Ramos (cell line): Measurements from ENCODE around the gene MYBPH.

Experiments
- in situ Hi-C: fragments of 300-500 bp; cut with MboI; formaldehyde crosslinking; loops from one replicate; pipeline ENCODE4 v1.14.3; 2022; ENCODE audit warnings: low sequenced_read_pairs; ENCODE audit not compliant: unreplicated experiment

MYBPH gene

DNA sequence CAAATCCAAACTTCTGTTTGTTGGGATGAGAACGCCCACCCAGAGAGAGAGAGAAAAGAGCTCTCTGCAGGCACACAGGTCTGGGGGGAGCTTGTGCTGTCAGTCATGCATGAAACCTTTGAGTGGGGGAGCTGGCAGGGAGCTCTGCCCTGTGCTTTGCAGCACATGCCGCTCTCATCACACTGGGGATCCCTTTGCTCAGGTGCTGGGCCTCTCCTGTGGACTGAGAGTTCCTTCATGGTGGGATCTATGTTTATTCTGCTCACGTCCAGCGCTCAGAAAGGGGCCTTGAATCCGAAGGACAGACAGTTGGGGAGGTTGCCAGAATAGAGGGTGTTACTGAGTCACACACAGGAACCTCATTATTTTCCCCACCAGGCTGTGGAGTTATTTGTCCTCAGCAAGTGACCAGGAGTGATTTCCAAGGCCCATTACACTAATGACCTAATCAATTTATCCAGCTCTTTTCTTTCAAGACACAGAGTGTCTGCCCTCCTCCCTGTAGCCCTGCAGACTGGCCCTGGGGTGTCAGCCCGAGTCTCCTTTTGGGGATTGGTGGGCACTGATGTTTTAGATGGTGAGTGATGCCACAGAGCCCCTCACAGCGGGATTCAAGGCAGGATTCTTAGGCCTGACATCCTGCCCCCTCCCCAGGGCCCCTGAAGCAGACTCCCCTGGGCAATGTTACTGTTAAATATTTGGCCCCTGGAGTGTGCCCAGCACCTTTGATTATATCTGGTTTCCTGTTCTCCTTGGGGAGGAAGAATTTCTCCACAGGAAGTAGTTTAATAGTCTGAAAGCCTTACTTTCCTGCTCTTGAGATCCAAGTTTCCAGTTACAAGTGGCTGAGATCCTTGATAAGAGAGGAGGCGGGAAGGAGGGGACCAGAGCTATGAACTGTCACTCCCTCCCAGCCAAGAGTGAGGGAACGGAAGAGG is 22.3 kb downstream of the MYBPH start:
- in situ Hi-C loops: no loop called here

DNA sequence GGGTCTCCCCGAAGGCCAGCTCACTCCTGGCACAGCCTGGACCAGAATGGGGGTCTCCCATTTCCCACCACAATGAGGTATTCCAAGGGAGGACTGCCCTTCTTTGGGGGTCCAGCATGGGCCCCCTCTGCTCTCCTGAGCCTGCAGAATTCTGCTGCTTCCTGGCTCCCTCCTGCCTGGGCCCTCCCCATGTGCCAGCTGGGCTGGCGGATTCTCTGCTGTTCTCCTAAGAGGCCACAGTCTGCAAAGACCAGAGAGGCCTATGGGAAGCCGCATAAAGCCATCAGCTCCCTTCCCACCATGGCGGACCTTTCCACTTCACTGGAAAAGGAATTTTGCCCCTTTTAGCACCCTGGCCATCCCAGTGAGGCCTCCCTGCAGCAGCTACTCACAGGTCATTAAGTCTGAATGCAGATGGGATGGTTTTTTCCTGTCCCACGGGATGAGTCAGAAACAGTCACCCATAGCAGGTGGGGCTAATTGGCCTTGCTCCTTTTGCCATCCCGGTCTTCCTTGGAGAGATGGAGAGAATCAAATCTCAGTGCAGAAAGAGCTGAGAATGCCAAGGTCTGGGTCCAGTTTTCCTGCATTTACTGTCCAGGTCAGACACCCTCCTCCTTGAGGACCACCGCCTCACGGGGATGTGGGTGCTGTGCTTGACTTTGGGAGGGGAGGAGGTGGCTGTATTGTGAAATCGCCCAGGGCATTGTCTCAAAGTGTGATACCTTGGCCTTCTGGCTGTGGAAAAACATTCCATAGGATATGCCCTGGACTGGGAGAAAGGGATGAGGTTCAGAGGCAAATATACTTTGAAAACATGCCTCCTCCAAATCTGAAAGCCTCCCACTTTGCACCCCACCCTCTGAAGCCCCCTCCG is 23.2 kb downstream of the MYBPH start:
- in situ Hi-C loops: no loop called here

DNA sequence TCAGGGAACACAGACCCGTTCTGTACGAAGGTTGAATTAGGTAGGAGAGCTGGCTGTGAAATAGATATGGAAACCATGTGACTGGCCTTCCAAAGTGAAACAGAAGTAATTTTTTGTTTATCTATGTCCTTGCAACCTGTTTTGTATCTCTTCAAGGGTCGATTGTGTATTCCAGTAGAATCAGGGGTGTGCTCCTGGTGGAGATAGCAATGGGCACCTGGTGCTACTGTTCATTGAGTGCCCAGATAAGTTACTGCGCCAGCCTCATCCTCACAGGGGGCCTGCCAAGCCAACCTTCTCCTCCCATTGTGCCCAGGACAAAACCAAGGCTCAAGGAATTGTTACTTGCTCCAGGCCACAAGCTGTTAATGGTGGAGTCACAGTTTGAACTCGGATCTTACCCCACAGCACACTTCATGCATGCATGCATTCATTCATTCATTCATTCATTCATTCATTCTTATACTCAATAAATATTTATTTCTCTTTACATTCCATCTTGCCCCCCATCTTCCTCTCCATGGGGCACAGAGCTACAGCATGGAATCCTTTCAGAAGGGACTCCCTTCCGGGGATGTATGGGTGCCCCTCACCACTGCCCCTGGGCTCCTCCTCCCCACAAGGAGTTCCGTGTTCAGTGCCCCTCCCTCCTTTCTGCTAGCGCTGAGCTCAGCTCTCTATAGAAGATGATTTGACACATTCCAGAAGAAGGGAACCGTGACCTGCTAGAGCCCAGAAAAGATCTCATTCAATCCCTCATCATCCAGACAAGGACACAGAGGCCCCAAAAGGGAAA is 24.1 kb downstream of the MYBPH start:
- in situ Hi-C loops: no loop called here

DNA sequence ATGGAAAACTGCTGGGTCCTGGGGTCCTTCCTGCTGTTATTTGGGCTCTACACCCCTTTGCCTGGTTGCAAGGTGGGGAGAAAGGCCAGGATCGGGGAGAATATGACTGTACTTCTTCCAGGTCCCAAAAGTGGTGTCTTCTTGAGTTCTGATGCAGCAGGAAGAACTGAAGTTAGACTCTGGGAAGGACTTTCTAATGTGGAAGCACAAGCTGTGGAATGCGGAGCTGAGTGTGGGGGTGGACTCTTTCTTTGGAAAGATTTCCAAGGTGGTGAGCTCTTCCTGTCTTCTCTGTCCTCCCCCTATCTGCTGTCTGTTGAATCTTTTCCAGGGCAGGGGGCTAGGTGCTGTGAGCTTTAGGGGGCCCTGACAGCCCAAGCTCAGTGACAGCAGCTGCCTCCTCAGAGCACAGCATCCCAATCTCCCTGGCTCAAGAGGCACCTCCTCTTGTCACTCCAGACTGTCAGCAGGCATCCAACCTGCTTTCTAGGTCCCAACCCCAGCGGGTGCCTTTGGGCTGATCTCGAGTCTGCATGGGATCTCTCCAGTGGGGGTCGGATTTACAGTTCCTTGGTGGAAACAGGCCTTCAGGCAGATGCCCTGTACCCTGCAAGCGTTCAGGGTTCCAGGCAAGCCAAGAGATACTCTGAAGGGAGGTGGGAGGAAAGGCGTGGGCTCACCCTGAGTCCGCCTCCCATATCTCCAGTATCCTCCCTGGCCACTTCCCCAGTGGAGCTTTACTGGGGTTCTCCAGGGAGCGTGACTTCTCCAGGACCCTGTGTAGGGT is 24.9 kb downstream of the MYBPH start:
- in situ Hi-C loops: no loop called here

DNA sequence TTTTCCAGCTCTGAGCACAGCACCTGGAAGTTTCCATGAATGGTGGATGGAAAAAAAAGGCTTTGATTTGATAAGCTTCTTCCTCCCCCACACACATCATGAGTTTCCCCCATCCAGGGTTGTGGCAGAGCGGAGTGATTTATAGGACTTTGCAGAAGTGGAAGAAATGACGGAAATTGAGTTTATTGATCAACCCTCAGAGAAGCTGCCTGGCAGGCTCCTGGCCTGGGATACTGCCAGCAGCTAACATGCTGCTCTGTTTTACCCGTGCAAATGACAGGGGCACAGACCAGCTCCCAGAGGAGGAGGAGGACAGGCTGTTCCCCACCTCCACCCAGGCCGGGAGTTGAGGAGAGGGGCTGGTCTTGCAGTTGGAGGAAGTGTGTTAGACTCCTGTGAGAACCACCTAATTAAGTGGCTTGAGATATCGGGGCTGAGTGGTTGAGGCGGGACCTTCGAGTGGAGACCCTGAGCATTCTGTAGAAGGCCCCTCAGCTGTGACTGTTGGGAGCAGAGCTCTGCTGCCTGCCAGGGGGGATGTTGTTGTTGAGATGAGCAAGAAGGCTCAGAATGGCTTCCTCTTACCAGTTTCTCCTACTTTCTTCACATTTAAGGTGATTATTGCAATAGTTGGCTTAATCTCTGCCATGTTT is 26.3 kb downstream of the MYBPH start:
- in situ Hi-C loops: no loop called here

DNA sequence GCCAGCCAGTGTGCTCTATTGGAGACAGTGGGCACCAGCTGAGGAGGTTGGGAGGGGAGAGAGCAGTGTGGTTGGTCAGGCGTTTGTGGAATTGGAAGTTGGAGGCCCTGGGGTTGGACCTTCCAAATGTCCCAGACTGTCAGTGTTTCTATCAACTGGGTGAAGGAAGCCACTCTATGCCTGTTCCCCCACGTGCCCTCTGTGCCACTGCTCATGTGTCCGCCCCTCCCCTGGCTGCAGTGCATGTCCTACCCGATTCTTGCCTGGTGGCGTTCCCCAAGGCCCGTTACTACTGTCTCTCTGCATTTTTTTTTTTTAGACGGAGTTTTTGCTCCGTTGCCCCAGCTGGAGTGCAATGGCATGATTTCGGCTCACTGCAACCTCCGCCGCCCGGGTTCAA is 27.0 kb downstream of the MYBPH start:
- in situ Hi-C loops: no loop called here

GRCh38 chr1:203148127-203148526 is 27.5 kb downstream of the MYBPH start:
- in situ Hi-C loops: no loop called here

DNA sequence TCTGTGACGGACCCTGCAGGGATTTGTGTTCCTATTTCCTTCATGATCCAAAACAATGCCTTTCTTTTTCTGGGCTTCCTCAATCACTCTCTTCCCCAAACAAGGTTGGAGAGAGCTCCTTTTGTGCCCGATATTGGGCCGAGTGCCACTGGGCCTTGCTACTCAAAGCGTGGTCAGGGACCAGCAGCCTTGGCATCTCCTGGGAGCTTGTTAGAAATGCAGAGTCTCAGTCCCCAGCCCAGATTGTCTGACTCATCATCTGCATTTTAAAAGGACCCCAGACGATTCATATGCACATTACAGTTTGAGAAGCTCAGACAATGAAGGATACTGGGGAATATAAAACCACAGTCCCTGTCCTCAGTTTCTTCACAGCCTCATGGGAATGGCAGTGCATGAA is 28.2 kb downstream of the MYBPH start:
- in situ Hi-C loops: no loop called here

- in situ Hi-C loops: no loop called here
Measured at GRCh38 chr1:203146537-203146936, 29.1 kb downstream of the MYBPH start.

DNA sequence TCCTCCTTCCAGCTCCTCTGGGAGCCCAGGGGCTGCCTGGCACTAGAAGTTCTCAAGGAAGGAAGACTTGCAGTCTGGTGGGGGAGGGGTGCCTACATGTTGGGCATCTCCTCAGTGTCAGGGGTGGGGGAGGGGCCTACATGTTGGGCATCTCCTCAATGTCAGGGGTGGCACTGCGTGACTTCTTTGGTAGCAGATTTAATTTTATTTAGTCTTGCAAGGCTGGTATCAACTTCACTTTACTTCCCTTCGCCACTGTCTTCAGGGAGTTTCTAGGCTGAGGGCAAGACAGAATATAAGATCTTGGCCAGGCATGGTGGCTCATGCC is 29.6 kb downstream of the MYBPH start:
- in situ Hi-C loops: no loop called here

DNA sequence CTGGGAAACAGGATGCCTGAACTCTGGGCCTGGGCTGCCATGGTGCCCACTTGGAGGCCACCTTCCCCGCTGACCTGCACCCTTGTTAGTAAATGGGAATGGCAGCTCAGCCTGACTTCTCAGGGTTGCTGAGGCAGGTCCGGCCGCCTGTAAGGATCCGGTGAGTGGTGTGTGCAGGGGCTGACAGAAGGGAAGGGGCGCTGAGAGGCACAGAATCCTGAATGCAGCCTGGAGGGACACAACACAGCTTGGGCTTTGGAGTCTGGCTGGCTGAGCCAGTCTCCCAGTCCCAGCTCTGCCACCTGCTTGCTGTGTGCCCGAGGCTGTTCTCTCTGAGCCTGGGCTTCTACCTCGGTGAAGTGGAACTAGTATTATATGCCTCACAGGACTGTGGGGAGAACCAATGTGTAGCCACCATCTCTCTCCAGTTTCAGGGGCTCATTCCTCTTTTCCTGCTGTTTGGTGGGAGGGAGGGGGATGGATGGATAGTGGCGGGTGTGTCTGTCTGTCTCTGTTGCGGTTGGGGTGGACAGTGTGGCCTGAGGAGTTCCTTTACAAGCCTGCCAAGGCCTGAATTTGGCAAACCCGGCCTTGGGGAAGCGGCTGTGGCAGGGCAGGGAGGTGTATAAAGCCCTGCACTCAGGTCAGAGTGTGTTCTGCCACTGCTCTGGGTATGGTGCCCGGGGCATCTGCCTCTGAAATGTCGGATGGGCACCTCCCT is 30.1 kb downstream of the MYBPH start:
- in situ Hi-C loops: no loop called here

- in situ Hi-C loops: no loop called here
Measured at GRCh38 chr1:203144661-203145060, 31.0 kb downstream of the MYBPH start.

- in situ Hi-C loops: no loop called here
Measured at GRCh38 chr1:203143641-203144040, 32.0 kb downstream of the MYBPH start.

- in situ Hi-C loops: no loop called here
Measured at GRCh38 chr1:203142684-203143408, 32.8 kb downstream of the MYBPH start.

- in situ Hi-C loops: no loop called here
Measured at GRCh38 chr1:203142124-203142523, 33.5 kb downstream of the MYBPH start.

GRCh38 chr1:203140743-203141520 is 34.7 kb downstream of the MYBPH start:
- in situ Hi-C loops: no loop called here

GRCh38 chr1:203139976-203140475 is 35.6 kb downstream of the MYBPH start:
- in situ Hi-C loops: no loop called here
